DMS153 treated with DMSO at 0.1 percent for 48 hours (cell line): ENCODE data around the gene MLPH.

Experiments used
- DNase-seq: peaks from one replicate; lab custom pipeline; 2025; ENCODE audit not compliant: unreplicated experiment; lab: John Stamatoyannopoulos, UW

Gene MLPH

DNA sequence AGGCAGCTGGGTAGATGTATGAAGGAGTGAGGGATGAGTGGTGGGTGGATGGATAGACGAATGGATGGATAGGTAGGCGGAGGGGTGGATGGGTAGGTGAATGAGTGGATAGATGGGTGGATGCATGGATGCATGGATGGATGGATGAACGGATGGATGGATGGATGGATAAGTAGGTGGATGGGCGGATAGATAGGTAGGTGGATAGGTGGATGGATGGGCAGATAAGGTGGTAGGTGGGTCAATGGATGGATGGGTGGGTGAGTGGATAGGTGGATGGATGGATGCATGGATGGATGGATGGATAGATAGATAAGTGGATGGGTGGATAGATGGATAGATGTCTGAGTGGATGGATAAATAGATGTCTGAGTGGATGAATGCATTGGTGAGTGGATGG lies 30.1 kb downstream of the MLPH start:
- no peak for DNase-seq

DNA sequence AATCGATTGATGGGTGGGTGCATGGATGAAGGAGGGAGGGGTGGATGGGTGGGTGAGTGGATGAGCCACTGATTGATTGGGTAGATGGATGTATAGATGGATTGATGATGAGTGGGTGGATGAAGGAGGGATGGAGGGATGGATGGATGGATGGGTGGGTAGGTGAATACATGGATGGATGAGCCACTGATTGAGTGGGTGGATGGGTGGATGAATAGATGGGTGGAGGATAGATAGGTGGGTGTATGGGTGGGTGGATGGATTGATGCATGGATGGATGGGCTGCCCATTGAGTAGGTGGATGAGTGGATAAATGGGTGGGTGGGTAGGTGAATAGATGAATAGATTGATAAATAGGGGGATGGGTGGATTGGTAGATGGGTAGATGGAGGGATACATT lies 30.9 kb downstream of the MLPH start:
- DNase-seq = no peak

DNA sequence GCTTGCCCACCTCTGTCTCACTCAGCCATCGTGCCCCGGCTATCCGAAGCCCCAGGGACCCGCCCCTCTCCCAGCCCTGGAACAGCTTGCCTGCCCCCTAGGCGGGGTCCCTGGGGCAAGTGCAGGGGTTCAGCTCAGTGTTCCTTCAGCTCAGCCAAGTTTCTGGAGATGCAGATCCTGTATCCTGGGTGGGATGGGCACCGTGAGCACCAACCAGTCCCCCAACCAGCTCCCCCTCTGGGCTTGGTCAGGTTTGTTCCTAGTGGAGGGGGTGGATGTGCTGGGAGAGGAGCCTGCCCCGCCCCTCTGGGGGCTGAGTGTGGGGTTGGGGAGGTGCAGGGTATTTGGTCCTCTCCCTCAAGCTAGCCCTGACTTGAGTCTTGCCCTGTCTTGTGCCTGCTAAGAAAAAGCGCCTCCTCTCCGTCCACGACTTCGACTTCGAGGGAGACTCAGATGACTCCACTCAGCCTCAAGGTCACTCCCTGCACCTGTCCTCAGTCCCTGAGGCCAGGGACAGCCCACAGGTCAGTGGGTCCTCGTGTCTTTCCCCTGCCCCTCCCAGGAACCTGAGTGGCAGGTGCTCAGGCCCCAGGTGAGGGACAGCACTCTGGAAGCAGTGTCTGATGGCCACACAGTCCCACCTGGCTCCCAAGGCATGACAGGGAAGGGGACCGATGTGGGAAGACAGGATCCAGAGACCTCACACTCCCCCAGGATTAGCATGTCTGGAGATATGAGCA lies 32.6 kb downstream of the MLPH start:
- DNase-seq = no peak

DNA sequence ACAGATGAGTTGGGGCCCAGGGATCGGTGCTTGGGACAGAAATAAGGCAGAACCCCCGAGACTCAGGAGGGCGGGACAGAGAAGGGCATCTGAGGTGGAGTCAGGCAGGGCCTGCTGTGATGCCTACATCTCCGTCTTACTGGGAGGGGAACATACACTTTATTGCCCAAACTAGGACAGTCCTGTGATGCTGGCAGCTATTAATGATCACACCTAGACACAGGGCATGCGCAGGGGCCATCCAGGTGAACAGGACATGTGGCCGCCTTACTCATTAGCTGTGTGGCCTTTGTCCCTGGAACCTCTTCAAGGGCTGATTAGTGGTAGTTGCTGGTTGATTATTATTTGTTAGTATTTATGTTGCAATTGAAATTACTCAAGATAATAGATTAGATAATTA lies 33.2 kb downstream of the MLPH start:
- no peak for DNase-seq

DNA sequence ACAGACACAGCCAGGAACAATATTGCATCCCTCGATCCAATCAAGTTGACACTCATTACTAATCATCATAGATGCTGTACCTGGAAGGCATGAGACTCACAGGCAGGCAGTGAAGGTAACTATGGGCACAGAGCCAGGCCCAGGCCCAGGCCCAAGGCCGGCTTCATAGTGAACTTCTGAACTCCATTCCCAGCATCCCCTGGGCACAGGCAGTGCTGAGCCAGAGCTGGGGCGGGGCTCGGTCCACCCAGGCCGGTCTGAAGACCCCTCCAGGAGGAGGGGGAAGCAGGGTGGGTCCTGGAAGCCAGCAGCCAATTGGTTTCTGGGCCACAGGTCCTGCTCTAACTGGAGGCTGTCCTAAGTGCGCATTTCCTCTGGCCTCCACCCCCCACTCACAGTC lies 37.6 kb downstream of the MLPH start:
- DNase-seq = no peak

DNA sequence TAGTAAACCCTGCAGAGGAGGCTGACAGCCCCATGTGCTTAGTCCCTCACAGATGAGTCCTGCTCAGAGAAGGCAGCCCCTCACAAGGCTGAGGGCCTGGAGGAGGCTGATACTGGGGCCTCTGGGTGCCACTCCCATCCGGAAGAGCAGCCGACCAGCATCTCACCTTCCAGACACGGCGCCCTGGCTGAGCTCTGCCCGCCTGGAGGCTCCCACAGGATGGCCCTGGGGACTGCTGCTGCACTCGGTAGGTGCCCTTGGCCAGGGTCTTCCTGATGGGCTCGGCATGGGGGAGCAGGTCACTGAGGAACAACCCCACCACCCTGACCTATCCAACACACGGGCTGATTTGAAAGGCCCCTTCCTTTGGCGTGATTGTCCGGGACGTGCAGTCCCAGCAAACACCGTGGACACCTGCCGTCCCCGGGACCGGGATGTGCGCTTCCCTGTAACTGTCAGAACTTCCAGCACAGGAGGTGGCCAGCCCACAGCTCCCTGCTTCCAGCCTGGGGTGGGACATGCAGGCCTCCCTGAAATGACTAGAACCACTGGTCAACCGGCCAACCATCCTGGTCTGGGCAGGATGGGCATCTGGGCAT lies 38.6 kb downstream of the MLPH start:
- DNase-seq = no peak

DNA sequence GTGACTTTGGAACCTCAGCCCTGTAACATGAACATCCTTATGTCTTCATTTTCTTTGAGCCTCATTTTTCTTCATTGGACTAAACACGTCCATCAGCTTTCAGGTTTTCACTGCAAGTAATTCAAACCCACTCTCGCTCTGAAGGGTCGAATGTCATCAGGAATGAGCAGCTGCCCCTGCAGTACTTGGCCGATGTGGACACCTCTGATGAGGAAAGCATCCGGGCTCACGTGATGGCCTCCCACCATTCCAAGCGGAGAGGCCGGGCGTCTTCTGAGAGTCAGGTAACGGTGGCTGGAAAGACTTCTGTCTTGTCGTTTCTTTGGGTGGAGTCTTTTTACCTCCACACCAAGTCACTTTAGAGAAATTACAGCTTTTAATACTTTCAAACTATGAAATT lies 40.2 kb downstream of the MLPH start:
- DNase-seq = no peak

DNA sequence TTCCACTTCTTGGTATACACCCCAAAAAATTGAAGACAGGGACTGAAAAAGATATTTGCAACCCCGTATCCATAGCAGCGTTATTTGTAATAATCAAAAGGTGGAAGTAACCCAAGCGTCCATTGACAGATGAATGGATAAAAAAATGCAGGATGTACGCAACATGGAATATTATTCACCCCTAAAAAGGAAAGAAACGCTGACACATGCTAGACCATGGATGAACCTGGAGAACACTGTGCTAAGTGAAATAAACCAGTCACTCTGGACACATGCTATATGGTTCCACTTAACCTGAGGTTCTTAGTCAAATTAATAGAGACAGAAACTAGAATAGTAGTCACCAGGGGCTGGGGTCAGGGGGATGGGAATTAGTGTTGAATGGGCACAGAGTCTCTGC lies 40.7 kb downstream of the MLPH start:
- DNase-seq = no peak

DNA sequence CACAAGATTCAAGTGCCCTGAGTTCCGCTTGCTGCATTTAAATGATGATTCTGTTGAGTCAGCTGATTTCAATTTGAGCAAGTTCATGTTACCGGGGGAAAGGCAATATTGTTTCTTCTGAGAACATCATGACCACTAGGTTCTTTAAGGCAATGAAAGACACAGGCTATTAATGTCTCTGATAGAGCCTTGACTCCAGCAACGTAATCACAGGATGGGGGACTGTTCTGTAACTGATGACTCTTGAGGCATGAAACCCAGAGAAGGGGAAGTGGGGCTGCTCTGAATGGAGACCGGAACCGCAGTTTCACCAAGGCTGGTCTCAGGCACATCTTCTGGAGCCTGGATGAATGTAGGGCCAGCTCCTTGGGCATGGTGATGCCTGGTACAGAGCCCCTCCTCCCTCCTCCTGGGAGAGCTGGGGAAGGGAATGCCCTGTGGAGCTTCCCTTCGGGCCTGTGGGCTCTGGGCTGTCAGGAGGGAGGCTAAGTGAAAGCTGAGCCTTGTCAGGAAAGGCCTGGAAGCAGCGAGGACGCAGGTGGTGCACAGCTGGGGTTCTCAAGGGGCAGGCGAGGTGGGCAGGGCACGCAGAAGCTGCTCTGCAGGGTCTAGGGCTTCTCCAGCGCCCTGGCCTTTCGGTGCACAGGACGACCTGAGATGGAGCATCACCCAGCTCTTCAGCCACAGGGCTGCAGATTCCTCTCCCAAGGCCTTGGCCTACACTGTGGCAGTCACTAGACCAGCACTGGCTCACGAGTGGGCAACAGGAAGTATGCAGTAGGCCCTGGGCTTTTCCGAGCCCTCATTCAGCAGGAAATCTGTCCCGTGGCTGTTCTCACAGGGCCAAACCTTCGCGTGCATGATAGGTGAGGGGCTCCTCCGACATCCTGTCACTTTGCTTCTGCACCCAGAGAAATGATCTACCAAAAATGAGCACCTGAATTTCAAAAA lies 42.7 kb downstream of the MLPH start:
- DNase-seq = no peak

DNA sequence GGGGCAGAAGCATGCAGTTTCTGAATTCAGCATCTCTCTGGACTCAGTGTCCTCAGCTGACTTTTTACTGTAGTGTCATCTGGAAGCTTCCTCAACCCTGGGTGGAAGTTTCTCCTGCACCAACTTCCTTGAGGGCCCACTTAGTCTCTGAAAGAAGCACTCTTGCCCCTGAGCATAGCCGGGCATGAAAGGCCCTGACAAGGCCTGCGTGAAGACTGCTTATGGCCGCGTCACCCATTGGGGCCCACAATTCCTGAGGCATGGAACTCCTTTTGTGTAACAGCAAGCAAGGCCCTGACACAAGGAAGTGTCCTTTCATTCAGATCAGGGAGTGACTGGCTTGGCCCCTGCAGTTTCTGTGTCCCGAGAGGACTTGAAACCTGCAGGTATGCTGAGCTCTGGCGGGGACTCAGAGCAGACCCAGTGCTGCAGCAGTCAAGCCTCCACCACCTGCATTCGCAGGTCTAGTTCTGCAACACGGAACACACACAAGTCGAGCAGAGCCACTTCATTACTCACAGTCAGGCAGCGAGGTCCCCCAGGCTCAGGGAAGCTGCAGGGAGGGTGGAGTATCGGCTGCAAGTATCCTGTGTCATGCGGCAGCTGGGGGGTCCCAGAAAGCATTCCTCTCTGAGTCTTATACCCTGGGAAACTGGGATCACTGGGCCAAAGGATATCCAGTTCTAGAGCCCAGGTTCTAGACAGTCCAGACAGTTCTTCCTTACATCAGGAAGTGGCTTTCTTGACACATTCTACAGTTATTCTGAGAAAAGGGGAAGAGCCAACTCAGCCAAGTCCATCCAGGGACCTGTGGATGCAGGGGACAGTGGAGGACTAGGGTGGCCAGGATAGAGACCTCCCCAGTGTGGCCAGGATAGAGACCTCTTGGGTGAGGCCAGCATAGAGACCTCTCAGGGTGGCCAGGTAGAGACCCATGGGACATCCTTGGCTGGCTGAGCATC lies 43.7 kb downstream of the MLPH start:
- no peak for DNase-seq

DNA sequence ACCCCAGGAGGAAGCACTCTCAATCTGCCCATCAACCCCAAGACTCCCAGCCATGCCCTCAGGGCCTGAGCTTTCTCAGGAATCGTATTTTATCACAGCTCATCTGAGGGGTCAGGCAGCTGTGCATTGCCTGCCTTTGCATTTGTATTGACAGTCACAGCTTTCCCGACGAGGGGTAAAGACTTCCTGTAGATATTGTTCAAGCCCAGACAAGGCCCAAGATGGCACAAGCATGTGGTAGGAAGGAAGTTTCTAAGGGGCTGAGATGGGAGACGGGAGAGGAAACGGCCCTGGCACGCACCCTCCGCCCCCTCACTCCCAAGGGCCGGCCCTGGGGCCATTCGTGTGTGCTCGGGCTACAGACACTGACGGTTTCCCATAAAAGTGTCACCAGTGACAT lies 45.1 kb downstream of the MLPH start:
- no peak for DNase-seq

DNA sequence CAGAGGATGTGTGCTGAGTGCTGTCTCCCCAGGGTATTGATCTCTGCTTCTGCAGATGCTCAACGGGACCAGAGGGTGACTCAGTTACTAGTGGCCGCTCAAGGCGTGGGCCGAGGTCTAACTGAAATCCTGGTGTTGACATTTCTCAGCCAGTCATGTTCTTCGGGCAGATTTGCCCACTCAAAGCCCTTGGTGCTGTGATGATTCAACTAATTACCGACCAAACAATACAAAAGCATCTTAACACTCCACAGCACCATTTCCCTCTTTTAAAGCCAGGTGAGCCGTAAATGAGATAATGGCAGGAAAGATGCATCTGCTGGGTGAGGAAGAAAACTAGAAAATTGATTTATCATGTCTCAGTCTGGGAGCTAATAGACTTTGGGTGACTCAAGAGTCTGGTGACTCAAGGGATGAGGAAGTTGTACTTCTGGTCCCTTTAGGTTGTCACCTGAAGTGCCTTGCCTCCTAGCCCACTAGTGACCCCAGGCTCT lies 46.7 kb downstream of the MLPH start:
- peak; percentile 55 for DNase-seq

DNA sequence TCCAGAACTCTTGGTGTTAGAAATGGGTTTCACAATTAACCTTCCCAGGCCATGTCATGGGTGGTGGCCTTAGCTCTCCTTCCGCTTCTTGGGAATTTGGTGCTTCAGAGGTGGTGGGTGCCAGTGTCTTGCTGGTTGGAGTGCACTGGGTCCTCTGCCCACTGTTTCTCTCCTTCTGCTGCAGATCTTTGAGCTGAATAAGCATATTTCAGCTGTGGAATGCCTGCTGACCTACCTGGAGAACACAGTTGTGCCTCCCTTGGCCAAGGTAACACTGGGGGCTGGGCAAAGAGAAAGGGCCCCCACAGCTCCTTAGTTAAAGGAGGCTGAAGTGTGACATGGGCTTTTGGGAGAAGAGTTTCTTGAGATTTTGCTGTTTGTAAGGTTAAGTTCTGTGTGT lies 47.3 kb downstream of the MLPH start:
- no peak for DNase-seq

DNA sequence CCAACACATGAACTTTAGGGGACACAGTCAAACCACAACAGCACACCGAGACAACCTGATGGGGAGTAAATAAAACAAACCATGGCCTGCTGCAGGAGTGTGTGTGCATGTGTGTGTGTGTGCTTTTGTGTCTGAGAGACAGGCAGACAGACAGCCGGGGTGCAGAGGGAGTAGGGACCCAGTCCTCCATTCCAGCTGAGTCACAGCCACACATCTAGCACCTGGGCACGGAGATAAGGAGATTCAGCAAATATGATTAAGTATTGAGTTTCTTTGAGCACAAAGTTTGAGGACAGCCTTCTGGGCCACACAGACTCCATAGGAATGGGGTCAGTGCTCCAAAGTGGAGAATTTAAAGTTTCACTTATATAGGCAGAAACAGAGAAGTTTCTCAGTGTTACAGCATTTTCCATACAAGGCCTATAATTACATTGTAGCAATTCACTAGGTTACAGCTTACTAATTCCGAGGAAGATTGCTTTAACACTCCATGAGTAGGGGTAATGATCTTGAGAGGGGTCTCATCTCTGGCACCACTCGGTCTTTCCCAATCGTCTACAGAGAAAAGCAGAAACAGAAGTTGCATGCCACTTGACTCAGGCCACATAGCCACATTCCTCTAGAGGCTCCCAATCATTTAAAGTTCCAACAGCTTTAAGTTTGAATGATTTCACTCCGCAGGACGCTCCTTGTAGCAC lies 48.5 kb downstream of the MLPH start:
- DNase-seq = no peak

DNA sequence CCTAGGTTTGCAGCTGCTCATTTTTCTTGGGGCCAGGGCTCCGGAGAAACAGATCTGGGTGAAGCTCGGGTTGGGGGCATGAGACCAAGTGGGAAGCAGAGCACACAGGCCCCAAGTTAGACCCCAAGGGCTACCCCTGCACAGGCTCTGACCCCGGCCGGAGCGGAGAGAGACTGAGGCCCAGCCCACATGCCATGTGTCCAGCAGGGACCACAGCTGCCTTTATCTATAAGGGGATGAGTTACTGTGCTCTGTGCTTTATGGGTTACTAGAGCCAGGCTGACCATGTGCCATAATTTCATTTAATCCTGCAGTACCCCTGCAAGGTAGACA lies 49.0 kb downstream of the MLPH start:
- DNase-seq = no peak

DNA sequence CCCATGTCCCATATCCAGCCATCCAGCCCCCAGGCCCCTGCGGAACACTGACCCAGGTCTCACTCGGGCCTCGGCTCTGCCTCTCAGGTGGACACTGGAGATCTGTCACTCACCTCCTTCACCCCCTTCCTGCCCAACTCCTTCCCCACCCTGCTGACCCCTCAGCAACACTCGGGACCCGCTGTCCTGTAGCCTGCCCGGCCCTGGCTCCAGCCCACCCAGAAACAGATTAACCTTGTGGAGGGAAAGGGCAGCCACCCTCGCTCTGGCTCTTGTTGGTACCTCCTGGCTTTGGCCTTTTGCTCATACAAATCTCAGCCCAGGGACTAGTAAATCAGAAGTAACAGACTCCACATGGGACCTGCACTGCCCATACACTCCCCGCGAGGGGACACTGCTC lies 49.6 kb downstream of the MLPH start:
- DNase-seq = no peak

DNA sequence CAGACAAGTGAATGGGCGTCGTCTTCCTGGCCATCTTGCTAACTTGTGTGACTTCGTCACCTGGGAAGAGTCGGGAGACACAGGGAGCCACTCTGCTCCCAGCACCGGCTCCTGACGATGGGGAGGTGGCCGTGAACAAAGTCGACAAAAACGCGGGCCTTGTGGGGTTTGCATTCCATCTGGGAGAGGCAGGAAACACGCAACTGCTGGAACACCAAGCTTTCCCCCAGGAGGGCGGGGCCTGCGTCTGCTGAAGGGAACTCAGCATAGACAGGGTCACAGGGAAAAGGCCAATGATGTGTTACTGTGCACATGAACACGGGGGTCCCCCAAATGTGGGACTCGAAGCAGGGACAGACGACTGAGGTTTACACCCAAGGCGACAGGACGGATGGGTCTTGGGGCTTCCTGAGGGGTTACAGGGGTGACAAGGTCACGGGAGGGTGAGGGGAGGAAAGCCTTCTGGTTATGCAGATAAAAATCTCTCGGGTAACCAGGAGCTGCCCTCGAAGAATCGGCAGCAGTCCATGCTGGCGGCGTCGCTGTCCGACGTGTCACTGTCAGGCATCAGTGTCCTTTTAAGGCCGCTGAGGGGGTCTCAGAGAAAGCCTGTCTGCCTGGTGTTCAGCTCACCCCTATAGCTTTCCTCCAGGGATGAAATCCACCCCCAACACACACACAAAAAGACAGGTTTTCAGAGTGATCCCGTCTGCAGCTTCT lies 51.1 kb downstream of the MLPH start:
- no peak for DNase-seq

DNA sequence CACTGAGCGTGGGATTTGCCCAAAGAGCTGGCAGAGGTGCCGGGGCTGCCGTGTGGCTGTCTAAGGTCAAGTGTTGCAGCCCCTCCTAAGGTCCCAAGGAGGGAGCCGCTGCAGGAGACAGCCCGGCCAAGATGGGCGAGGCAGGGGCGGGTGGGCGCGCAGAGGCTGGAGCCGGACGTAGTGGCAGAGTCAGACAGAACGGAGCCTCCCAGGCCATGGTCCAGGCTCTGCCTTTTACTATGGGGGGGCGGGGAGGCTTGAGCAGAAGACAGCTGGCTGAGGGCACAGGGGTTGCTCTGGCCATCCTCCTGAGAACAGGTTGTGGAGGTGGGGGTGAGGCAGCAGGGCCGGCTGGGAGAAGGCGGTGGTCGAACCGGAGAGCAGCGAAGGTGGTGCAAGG lies 51.9 kb downstream of the MLPH start:
- DNase-seq = no peak

DNA sequence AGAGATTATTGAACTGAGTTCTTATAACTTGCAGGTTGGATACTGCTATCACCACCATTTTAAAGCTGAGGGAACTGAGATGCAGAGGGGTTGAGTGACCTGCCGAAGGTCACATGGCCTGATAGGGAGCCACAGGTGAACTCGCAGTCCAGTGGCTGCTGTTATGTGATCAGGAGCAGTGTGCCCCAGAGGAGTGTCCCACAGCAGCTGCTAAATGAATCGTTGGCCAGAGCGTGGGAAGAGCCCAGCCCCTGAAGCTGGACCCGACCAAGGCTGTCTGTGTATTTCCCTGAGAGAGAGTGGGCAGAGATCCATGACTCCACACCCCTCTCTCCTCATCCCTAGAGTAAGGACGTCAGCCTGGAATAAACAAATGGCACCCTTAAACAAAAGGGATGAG lies 52.6 kb downstream of the MLPH start:
- DNase-seq = no peak
